A549 treated with AZD9567 at 1 μM for 4 hours (cell line): ENCODE data around the gene LCLAT1. TPM values are rescaled to one million over a fixed set of nuclear protein-coding genes. Genes with fewer than 3 reads are reported as not detected.

ENCODE experiments used
- total RNA-seq: library from RNA; stranded (reverse); fragments of 200-300 nt; extraction: Qiagen RNA extraction; gene quantifications from 5 replicates; pipeline ENCODE4 v1.2.3, GENCODE V29; 2022; ENCODE audit not compliant: insufficient read depth

Gene LCLAT1
- 12.9 to 16.2 TPM (median 14.1 TPM) in 5 replicates for total RNA-seq

GRCh38 chr2:30447149-30448045, at the start of gene LCLAT1:
LCLAT1 (plus strand) TSS chr2:30447246; CDS start chr2:30525591, 78,345 bp downstream.

Other genes with a start within 250 kb of the LCLAT1 start
- 93.0 to 147 TPM (median 117 TPM) in 5 replicates for gene LBH, start 215.7 kb upstream of the LCLAT1 start, total RNA-seq